ENCODE data around the gene MEF2A. TPM values are rescaled to one million over a fixed set of nuclear protein-coding genes. Genes with fewer than 3 reads are reported as not detected.

MEF2A gene
- total and polyA plus RNA-seq, 4 experiments from 2014 or later, result 11.4 to 27.8 (median 22.7) TPM

DNA sequence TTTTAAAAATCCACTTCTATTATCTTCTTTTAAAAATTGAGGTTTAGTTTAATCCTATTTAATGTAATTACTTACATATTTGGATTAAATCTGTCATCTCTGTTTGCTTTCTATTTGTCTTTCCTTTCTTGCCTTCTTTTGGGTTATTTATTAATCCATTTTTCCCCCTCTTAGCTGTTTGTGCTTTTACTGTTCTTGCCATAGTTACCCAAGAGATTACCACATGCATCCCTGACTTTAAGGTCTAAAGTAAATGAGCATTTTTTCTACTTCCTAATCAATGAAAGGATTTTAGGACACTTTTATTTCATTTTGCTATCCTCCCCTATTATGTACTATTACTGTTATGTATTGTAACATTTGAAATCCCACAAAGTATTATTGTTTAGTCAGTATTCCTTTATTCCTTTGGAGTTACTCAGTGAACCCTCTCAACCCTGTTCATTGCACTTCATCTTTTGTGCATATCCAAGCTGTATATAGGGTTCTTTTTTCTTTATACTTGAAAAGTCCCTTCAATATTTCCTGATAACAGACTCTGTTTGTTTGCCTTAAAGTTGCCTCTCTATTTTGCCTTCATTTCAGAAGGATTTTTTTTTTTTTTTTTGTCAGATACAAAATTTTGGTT, 62.7 kb downstream of the MEF2A start:
- Mint-ChIP-seq H3K27ac (peak overlapping the region in 1 of 7 donors; percentile 50), H3K9me3 (peaks cover 0 to 14% (median 2%) of the 10 kb centered on the region in 8 donors), H3K36me3 (peaks cover 16 to 35% of the 10 kb centered on the region in 2 donors), H3K27me3 (no peaks in the 10 kb centered on the region), H3K4me1 (peaks cover 33 to 60% (median 48%) of the 10 kb centered on the region in 4 donors), H3K4me3 (peak overlapping the region in 1 of 8 donors; percentile 46)
- H3K36me3 ChIP-seq (ENCODE audit: insufficient read depth, low read length), result no peaks in the 10 kb centered on the region
- H3K4me3 ChIP-seq (ENCODE audit: low read length in 2 of 2), result no peak overlapping the region
- H3K27me3 ChIP-seq (ENCODE audit: insufficient read depth, low read length), result no peaks in the 10 kb centered on the region
- H3K9me3 ChIP-seq (ENCODE audit: control insufficient read depth in 1 of 2, low read length in 2 of 2), result no peaks in the 10 kb centered on the region
- POLR2A ChIA-PET (ENCODE audit: partially characterized antibody), result no interaction called here
- no peak overlapping the region for H3K27ac ChIP-seq (ENCODE audit: low read depth, low read length)
- no peak for DNase-seq
- CTCF ChIA-PET (ENCODE audit: partially characterized antibody), result no interaction called here
- peaks cover 19% of the 10 kb centered on the region for H3K4me1 ChIP-seq (ENCODE audit: insufficient read depth, low read length)
- intact Hi-C loops (cut with micrococcal nuclease), result no loop called here

DNA sequence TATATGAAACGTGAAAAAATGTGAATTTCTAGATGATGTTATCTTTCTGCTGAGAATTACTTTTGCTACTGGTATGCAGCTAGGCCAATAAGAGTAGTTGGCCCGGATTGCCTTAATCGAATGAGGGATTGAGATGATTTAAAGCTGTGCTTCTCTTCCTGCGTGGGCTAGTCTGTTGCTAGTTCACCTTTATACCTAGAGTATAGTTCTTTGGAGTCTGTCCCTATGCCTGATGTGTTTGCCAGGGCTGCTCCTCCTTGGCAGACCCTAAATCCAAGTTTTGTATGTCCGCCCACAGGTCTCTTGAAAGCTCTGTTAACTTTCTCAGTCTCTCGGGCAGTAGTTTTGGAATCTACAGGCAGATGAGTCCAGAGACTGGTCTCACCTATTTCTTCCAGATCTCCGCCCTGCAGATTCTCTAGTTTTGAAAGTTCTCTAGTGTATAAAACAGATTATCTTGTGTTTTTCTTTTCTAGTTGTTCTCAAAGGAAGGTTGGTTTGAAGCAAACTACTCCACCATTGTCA, 64.9 kb downstream of the MEF2A start:
- intact Hi-C loops (cut with micrococcal nuclease), result no loop called here
- H3K4me3 ChIP-seq (ENCODE audit: low read length in 2 of 2), result no peak overlapping the region
- Mint-ChIP-seq H3K36me3 (peaks cover 31 to 41% of the 10 kb centered on the region in 2 donors), H3K27ac (no peak overlapping the region), H3K4me3 (no peak overlapping the region), H3K4me1 (peaks cover 30 to 54% (median 43%) of the 10 kb centered on the region in 4 donors), H3K9me3 (peaks cover 0 to 16% (median 1%) of the 10 kb centered on the region in 8 donors), H3K27me3 (no peaks in the 10 kb centered on the region)
- H3K27ac ChIP-seq (ENCODE audit: low read depth, low read length), result no peak overlapping the region
- CTCF ChIA-PET (ENCODE audit: partially characterized antibody), result no interaction called here
- POLR2A ChIA-PET (ENCODE audit: partially characterized antibody), result no interaction called here
- H3K9me3 ChIP-seq (ENCODE audit: control insufficient read depth in 1 of 2, low read length in 2 of 2), result no peaks in the 10 kb centered on the region
- no peaks in the 10 kb centered on the region for H3K36me3 ChIP-seq (ENCODE audit: insufficient read depth, low read length)
- no peak for DNase-seq
- H3K27me3 ChIP-seq (ENCODE audit: insufficient read depth, low read length), result no peaks in the 10 kb centered on the region
- peaks cover 18% of the 10 kb centered on the region for H3K4me1 ChIP-seq (ENCODE audit: insufficient read depth, low read length)

DNA sequence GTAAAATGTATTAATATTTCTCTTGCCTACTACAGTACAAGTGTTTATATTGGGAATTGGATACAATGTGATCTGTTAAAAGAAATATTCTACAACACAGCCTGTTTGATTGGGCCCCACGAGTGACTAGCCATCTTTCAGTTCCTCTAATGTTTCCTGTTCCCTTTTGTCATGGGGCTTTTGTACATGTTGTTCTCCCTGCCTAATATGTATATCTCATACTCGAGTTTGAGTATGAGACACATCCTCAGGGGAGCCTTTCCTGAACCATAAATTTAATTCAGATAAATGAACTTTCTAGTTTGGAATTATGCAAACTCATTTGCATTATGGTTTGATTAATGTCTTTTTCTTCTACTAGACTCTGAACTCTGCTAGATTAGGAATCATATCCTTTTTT, 65.5 kb downstream of the MEF2A start:
- Mint-ChIP-seq H3K27ac (peak overlapping the region in 3 of 7 donors; percentile 4 to 42 (median 24)), H3K36me3 (peaks cover 34 to 47% of the 10 kb centered on the region in 2 donors), H3K27me3 (no peaks in the 10 kb centered on the region), H3K9me3 (peaks cover 0 to 17% (median 2%) of the 10 kb centered on the region in 8 donors), H3K4me3 (peak overlapping the region in 1 of 8 donors; percentile 14), H3K4me1 (peaks cover 25 to 48% (median 39%) of the 10 kb centered on the region in 4 donors)
- DNase-seq, result no peak
- H3K9me3 ChIP-seq (ENCODE audit: control insufficient read depth in 1 of 2, low read length in 2 of 2), result no peaks in the 10 kb centered on the region
- no peak overlapping the region for H3K4me3 ChIP-seq (ENCODE audit: low read length in 2 of 2)
- no peaks in the 10 kb centered on the region for H3K36me3 ChIP-seq (ENCODE audit: insufficient read depth, low read length)
- peaks cover 12% of the 10 kb centered on the region for H3K4me1 ChIP-seq (ENCODE audit: insufficient read depth, low read length)
- H3K27ac ChIP-seq (ENCODE audit: low read depth, low read length), result no peak overlapping the region
- POLR2A ChIA-PET (ENCODE audit: partially characterized antibody), result no interaction called here
- CTCF ChIA-PET (ENCODE audit: partially characterized antibody), result no interaction called here
- H3K27me3 ChIP-seq (ENCODE audit: insufficient read depth, low read length), result no peaks in the 10 kb centered on the region
- intact Hi-C loops (cut with micrococcal nuclease), result no loop called here

DNA sequence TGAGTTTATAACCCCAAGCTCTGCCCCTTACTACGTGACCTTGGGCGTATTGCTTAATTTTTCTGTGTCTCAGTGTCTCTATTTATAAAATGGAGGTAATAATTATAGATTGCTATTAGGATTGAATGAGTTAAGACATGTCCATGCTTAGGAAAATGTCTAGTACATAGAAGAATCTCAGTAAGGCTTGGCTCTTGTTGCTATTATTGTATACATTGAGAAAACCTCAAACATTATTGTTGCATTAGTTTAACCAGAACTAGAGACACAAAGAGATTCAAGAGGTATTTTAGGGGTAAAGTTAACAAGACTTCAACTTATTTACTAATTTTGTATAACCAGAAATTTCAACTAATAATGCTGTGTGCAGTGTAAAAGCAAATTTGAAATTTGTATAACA, 66.7 kb downstream of the MEF2A start:
- Mint-ChIP-seq H3K36me3 (peaks cover 39 to 48% of the 10 kb centered on the region in 2 donors), H3K4me1 (peaks cover 18 to 44% (median 34%) of the 10 kb centered on the region in 4 donors), H3K27ac (no peak overlapping the region), H3K27me3 (no peaks in the 10 kb centered on the region), H3K4me3 (no peak overlapping the region), H3K9me3 (peaks cover 0 to 17% (median 3%) of the 10 kb centered on the region in 8 donors)
- CTCF ChIA-PET (ENCODE audit: partially characterized antibody), result no interaction called here
- H3K36me3 ChIP-seq (ENCODE audit: insufficient read depth, low read length), result no peaks in the 10 kb centered on the region
- H3K27me3 ChIP-seq (ENCODE audit: insufficient read depth, low read length), result no peaks in the 10 kb centered on the region
- POLR2A ChIA-PET (ENCODE audit: partially characterized antibody), result no interaction called here
- H3K4me3 ChIP-seq (ENCODE audit: low read length in 2 of 2), result no peak overlapping the region
- H3K27ac ChIP-seq (ENCODE audit: low read depth, low read length), result no peak overlapping the region
- peaks cover 6% of the 10 kb centered on the region for H3K4me1 ChIP-seq (ENCODE audit: insufficient read depth, low read length)
- H3K9me3 ChIP-seq (ENCODE audit: control insufficient read depth in 1 of 2, low read length in 2 of 2), result no peaks in the 10 kb centered on the region
- no peak for DNase-seq
- intact Hi-C loops (cut with micrococcal nuclease), result no loop called here

DNA sequence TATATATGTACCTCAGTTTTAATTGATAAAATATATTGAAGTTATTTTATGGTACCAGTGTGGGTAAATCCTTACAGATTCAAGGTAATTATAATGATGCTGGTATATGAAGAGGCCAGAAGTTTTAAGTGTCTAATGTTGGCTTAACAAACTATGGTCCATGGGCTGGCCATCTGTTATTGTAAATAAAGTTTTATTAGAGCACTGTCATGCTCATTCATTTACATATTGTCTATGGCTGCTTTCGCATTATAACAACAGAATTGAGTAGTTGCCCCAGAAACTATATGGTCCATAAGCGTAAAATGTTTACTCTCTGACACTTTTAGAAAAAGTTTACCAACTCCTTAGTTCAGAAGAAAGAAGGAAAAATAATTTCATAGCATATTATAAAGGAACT, 67.9 kb downstream of the MEF2A start:
- ChIA-PET POLR2A (ENCODE audit: partially characterized antibody) (no interaction called here), CTCF (ENCODE audit: partially characterized antibody) (no interaction called here)
- H3K9me3 ChIP-seq (ENCODE audit: control insufficient read depth in 1 of 2, low read length in 2 of 2), result no peaks in the 10 kb centered on the region
- H3K36me3 Mint-ChIP-seq, result peaks cover 46 to 58% of the 10 kb centered on the region in 2 donors
- H3K4me3 ChIP-seq (ENCODE audit: low read length in 2 of 2), result no peak overlapping the region
- DNase-seq, result no peak
- H3K27me3 ChIP-seq (ENCODE audit: insufficient read depth, low read length), result no peaks in the 10 kb centered on the region
- no peak overlapping the region for H3K27ac ChIP-seq (ENCODE audit: low read depth, low read length)
- no peak overlapping the region for H3K4me3 Mint-ChIP-seq
- peaks cover 6% of the 10 kb centered on the region for H3K4me1 ChIP-seq (ENCODE audit: insufficient read depth, low read length)
- no peaks in the 10 kb centered on the region for H3K36me3 ChIP-seq (ENCODE audit: insufficient read depth, low read length)
- H3K4me1 Mint-ChIP-seq, result peaks cover 23 to 45% (median 31%) of the 10 kb centered on the region in 4 donors
- H3K27me3 Mint-ChIP-seq, result no peaks in the 10 kb centered on the region
- no peak overlapping the region for H3K27ac Mint-ChIP-seq
- intact Hi-C loops (cut with micrococcal nuclease), result no loop called here
- H3K9me3 Mint-ChIP-seq, result peaks cover 0 to 17% (median 3%) of the 10 kb centered on the region in 8 donors

DNA sequence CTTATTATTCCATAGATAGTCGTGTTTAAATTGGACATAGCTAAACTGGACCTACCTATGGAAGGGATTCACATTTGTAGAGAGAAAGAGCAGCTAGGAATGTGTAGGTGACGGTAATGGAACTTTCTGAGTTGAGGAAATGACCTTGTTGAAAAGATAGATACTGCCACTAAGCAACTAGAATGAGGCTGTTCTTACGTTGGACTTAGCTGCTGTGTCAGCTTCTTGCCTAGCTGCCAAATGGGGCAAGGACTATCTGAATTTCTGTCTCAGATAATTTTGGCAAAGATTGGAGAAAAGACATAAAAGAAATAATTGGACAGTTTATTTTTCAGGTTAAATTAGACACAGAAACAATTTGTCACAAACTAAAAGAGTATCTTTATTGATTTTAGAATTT, 68.8 kb downstream of the MEF2A start:
- Mint-ChIP-seq H3K27me3 (no peaks in the 10 kb centered on the region), H3K36me3 (peaks cover 46 to 56% of the 10 kb centered on the region in 2 donors), H3K4me1 (peaks cover 23 to 40% (median 32%) of the 10 kb centered on the region in 4 donors), H3K4me3 (no peak overlapping the region), H3K27ac (no peak overlapping the region), H3K9me3 (peaks cover 0 to 17% (median 3%) of the 10 kb centered on the region in 8 donors)
- H3K9me3 ChIP-seq (ENCODE audit: control insufficient read depth in 1 of 2, low read length in 2 of 2), result no peaks in the 10 kb centered on the region
- H3K4me3 ChIP-seq (ENCODE audit: low read length in 2 of 2), result no peak overlapping the region
- H3K27me3 ChIP-seq (ENCODE audit: insufficient read depth, low read length), result no peaks in the 10 kb centered on the region
- ChIA-PET CTCF (ENCODE audit: partially characterized antibody) (no interaction called here), POLR2A (ENCODE audit: partially characterized antibody) (no interaction called here)
- DNase-seq, result no peak
- H3K36me3 ChIP-seq (ENCODE audit: insufficient read depth, low read length), result no peaks in the 10 kb centered on the region
- peaks cover 6% of the 10 kb centered on the region for H3K4me1 ChIP-seq (ENCODE audit: insufficient read depth, low read length)
- H3K27ac ChIP-seq (ENCODE audit: low read depth, low read length), result no peak overlapping the region
- intact Hi-C loops (cut with micrococcal nuclease), result no loop called here

DNA sequence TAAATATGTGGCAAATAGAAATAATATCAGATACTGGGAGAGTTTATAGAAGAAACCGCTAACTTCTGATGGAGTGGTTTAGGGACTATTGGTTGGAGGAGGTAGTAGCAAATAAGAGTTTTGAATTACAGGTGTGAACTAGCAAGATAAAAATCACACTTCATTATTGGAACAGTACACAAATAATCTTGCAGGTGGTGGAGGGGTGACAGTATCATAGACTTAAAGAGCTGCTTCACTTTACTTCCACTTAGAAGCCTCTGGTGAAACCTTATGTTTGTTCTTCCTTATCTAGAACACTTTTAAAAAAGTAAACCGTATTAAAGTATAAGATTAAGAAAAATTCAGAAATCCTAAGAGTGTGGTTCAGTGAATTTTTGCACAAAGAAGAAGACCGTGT, 69.4 kb downstream of the MEF2A start:
- CTCF ChIA-PET (ENCODE audit: partially characterized antibody), result no interaction called here
- Histone ChIP-seq H3K27ac (ENCODE audit: low read depth, low read length) (no peak overlapping the region), H3K27me3 (ENCODE audit: insufficient read depth, low read length) (no peaks in the 10 kb centered on the region), H3K4me3 (ENCODE audit: low read length in 2 of 2) (no peak overlapping the region), H3K36me3 (ENCODE audit: insufficient read depth, low read length) (no peaks in the 10 kb centered on the region), H3K9me3 (ENCODE audit: control insufficient read depth in 1 of 2, low read length in 2 of 2) (no peaks in the 10 kb centered on the region), H3K4me1 (ENCODE audit: insufficient read depth, low read length) (peaks cover 6% of the 10 kb centered on the region)
- intact Hi-C loops (cut with micrococcal nuclease), result no loop called here
- Mint-ChIP-seq H3K4me1 (peaks cover 21 to 36% (median 28%) of the 10 kb centered on the region in 4 donors), H3K9me3 (peaks cover 0 to 17% (median 3%) of the 10 kb centered on the region in 8 donors), H3K27ac (no peak overlapping the region), H3K4me3 (no peak overlapping the region), H3K36me3 (peaks cover 48 to 52% of the 10 kb centered on the region in 2 donors), H3K27me3 (no peaks in the 10 kb centered on the region)
- POLR2A ChIA-PET (ENCODE audit: partially characterized antibody), result no interaction called here
- DNase-seq, result no peak
